Measurements from ENCODE around the gene PIAS2. TPM values are rescaled to one million over a fixed set of nuclear protein-coding genes. Genes with fewer than 3 reads are reported as not detected.

Gene PIAS2
- total and polyA plus RNA-seq, 4 donors = 5.6 to 17.2 (median 9.2) TPM

GRCh38 chr18:46950064-46950656 is 32.9 kb upstream of the PIAS2 start:
- 69% methylated on average over 5 of the region's 5 CpGs for WGBS
- no peak for TF ChIP-seq JUND (IDR thresholded peaks at IDR 0.05)
- TF ChIP-seq CTCF (IDR thresholded peaks at IDR 0.05; ENCODE audit: low read depth, low read length, missing input control) = peak; percentile 14
- no peak for TF ChIP-seq YY1 (IDR thresholded peaks at IDR 0.05)
- TF ChIP-seq FOXA1 (IDR thresholded peaks at IDR 0.05) = no peak
- TF ChIP-seq HNF4G (IDR thresholded peaks at IDR 0.05) = no peak
- peak; percentile 45 to 50 for TF ChIP-seq RAD21 (IDR thresholded peaks at IDR 0.05)
- no peak for TF ChIP-seq EGR1 (IDR thresholded peaks at IDR 0.05; ENCODE audit: low read depth in 2 of 2)
- no peak for TF ChIP-seq REST (IDR thresholded peaks at IDR 0.05)
- TF ChIP-seq GABPA (IDR thresholded peaks at IDR 0.05 in 1 of 2, conservative IDR thresholded peaks at IDR 0.05 in 1 of 2) = no peak
- H3K27me3 ChIP-seq (ENCODE audit: control insufficient read depth in 4 of 4, insufficient read depth in 4 of 4, low read length in 3 of 4) = no peaks in the 10 kb centered on the region
- H3K9me3 ChIP-seq (ENCODE audit: control insufficient read depth in 4 of 4, low read length in 3 of 4) = no peaks in the 10 kb centered on the region
- no peak overlapping the region for H3K9ac ChIP-seq (ENCODE audit: low read depth in 1 of 2, low read length in 2 of 2)
- H3K4me3 ChIP-seq (ENCODE audit: low read depth in 1 of 3, low read length in 3 of 3) = no peak overlapping the region
- H3K27ac ChIP-seq (ENCODE audit: low read depth in 1 of 2, low read length in 2 of 2) = no peak overlapping the region
- H3K36me3 ChIP-seq (ENCODE audit: control insufficient read depth in 4 of 4, insufficient read depth in 3 of 4, low read depth in 1 of 4, low read length in 3 of 4) = no peaks in the 10 kb centered on the region
- no peaks in the 10 kb centered on the region for H3K4me1 ChIP-seq (ENCODE audit: control insufficient read depth in 4 of 4, insufficient read depth in 4 of 4, low read length in 3 of 4)
- DNase-seq (ENCODE audit: low spot score) = no peak

DNA sequence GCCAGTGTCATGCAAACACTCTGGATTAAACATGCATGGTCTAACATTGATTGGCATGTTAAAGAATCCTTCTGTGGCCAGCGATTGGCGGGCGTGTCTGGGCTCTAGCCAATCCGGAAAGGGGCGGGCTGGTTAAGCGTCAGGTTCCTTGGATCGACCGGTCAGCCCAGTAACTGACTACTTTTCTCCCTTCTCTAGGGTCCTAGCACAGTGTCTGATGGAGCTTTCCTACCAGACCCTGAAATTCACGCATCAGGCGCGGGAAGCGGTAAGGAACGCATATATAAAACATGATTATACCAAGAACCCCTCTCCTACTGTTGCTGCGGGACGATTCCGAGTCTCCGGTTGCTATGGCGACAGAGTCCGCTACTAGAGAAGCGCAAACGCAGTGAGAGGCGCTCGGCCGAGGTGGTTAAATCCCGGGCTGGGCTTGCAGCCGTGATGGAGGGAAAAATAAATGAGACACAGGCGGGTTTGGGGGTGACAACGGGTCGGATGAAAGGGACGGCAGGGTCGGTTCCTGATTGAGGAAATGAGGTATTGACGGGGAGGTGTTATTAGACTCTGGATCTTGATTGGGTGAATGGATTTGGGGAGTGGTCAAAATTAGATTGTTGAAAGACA is 29.5 kb upstream of the PIAS2 start:
- peak overlapping the region in 2 of 3 donors; percentile 30 to 64 for H3K4me3 ChIP-seq (ENCODE audit: low read depth in 1 of 3, low read length in 3 of 3)
- H3K36me3 ChIP-seq (ENCODE audit: control insufficient read depth in 4 of 4, insufficient read depth in 3 of 4, low read depth in 1 of 4, low read length in 3 of 4) = no peaks in the 10 kb centered on the region
- TF ChIP-seq SP1 (IDR thresholded peaks at IDR 0.05) = peak; percentile 34
- TF ChIP-seq RXRA (IDR thresholded peaks at IDR 0.05) = no peak
- TF ChIP-seq ZBTB33 (IDR thresholded peaks at IDR 0.05) = no peak
- TF ChIP-seq REST (IDR thresholded peaks at IDR 0.05) = no peak
- no peaks in the 10 kb centered on the region for H3K4me1 ChIP-seq (ENCODE audit: control insufficient read depth in 4 of 4, insufficient read depth in 4 of 4, low read length in 3 of 4)
- WGBS = 25% methylated on average over 32 of the region's 32 CpGs
- H3K27ac ChIP-seq (ENCODE audit: low read depth in 1 of 2, low read length in 2 of 2) = no peak overlapping the region
- DNase-seq (ENCODE audit: low spot score) = peak; percentile 77
- H3K27me3 ChIP-seq (ENCODE audit: control insufficient read depth in 4 of 4, insufficient read depth in 4 of 4, low read length in 3 of 4) = no peaks in the 10 kb centered on the region
- no peaks in the 10 kb centered on the region for H3K9me3 ChIP-seq (ENCODE audit: control insufficient read depth in 4 of 4, low read length in 3 of 4)
- no peak overlapping the region for H3K9ac ChIP-seq (ENCODE audit: low read depth in 1 of 2, low read length in 2 of 2)

Measured in liver (tissue), 9 donors.